Superior temporal gyrus (tissue), 1 donor: ENCODE data around the gene TBC1D23.
"Not testable (repeated sequence)": the region's sequence is repeated elsewhere in the genome, so short reads cannot be mapped to it uniquely, and the experiment has no call there.

ENCODE experiments used
- DNase-seq: peaks from one replicate; pipeline ENCODE4 v3.0.0-alpha.2; 2016; ENCODE audit errors: extremely low spot score

Gene TBC1D23

DNA sequence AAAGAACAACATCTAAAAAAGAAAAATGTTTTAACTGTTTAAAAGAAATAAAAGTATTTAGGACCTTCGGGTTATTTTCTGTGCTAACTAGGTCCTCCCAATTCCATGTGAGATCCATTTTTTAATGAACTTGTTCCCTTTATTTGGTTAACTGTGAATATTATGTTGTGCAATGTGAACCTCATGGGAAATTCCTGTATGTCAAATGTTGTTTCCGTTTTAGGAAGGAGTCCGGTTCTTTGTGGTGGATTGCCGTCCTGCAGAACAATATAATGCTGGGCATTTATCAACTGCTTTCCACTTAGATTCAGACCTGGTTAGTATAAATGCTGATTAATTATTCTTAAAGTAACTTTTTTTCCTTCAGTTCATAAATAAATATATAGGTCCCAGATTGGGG is 38.2 kb downstream of the TBC1D23 start:
- no peak for DNase-seq

DNA sequence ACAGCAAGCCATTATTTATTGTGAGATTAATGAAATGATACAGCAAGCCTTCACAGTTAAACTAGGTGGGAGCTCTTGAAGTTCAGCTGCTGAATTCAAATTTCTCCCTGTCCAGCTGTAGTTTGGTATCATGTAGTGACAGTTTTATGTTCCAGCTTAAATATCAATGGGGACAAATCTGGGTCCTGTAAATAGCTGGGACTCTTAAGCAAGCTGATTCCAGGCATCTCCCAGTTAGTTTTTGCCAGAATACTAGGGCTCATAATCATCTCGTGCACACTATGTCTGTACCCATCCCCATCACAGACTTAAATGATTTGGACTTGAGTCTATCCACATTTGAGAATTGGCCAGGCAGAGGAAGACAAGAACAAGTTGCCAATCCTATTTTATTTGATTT is 45.9 kb downstream of the TBC1D23 start:
- DNase-seq: no peak

DNA sequence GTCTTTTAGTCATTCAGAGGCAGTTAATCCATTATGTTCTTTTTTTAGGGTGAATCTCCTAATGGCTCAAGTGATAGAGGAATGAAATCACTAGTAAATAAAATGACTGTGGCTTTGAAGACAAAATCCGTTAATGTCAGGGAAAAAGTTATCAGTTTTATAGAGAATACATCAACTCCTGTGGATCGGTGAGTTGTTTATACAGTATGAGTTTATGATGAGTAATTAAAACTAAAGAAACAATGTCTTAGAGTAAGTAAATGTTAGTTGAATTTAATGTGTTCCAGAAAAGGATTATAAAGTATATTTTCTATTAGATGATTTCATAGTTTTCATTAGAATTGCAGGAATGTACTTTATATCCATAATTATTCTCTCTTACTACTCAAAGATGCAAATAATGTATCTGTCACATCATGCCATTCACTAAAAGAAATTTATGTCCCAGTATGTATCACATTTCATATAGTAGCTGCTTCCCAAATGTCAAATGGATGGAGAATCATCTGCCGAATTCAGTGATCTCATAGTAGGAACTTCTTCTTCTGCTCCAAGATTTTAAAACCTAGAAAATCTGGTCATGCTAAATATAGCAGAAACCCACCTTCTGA is 49.7 kb downstream of the TBC1D23 start:
- no peak for DNase-seq

DNA sequence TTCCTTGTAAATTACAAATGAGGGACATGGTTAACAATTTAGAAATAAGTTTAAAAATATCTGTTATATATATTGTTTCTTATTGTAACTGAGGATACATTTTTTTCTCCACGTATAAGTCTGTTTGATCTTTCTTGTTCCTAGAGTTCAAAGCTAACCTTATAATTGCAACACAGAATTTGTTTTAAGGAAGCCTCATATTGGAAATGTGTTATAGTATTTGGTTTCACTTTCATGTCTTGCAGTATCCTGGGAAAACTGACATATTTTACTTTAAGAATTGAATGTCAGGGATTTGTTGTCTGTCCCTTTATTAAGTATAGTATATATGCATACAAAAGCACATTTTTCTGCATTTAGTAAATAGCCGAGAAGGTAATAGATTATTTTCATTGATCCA is 50.2 kb downstream of the TBC1D23 start:
- peak; percentile 33 for DNase-seq

DNA sequence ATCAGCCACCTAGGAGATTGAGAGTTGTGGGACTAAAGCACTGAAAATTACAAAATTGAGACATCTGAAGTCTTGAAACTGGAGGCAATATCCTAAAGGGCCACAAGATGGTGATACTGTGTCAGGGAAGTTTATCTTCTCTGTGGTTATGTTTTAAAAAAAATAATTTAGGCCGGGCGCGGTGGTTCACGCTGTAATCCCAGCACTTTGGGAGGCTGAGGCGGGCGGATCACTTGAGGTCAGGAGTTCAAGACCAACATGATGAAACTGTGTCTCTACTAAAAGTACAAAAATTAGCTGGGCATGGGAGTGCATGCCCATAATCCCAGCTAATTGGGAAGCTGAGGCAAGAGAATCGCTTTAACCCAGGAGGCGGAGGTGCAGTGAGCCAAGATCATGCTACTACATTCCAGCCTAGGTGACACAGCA is 55.9 kb downstream of the TBC1D23 start:
- peak; percentile 71 for DNase-seq

DNA sequence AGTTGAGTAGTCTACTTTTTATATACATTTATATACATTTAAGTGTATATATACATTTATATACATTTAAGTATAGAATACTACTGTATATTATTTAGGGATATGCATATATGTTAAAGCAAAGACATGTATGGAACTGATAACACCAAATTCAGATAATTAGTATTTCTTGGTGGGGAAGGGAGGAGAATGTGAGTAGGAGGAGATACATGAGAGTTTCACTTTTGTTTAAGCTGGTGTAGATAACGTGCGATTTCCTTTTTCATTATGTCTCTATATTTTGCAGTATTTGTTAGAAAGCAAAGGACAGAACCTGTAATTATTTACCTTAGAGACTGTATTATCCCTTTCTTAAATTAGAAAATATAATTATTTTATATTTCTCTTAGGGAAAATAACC is 57.1 kb downstream of the TBC1D23 start:
- DNase-seq: no peak

DNA sequence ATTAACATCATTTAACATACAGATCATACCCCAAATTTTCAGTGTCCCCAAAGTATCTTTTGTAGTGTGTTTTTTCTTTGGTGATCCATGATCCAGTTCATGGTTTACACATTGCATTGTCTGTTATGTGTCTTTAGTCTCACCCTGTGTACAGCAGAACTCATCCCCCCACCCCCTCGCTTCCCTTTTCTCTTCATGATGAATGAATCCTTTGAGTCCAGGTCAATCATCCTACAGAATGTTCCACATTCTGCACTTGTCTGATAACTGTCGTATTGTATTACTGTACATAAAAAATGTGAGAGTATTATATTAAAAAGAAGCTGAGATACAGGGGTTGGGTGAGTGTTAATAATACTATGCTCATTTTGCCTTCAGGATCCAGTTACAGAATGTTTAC is 59.2 kb downstream of the TBC1D23 start:
- DNase-seq: no peak

DNA sequence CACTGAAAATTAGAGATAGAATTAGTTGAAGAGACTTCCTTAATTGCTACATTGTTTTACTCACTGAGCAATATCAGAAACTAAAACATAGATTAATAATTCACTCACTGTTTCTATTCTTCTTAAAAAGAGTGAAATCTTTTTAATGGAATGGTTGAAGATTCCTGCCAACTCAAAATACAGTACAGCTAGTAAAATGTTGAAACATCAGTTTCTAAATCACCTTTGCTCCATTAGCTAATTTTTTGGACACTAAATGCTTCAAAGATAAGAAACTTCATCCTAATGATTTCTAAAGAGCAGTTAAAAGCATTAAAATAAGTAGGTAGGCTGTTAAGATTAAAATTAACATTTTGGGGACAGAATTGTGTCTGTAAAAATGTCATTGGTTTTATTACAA is 63.3 kb downstream of the TBC1D23 start:
- DNase-seq: no peak

DNA sequence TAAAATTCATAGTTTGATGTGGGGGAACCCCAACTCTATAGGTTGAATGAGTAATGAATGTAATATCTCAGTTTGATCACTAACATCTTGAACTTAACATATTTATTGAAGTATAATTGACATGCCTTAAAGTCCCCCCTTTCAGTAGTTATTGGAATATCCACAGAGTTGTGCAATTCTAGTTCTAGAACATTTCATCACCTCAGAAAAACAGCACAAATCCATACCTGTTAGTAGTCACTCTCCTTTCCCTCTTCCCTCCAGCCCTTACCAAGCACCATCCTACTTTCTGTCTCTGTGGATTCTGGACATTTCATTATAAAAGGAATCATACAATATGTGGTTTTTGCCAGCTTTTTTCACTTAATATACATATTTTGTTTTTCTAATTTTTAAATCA is 65.0 kb downstream of the TBC1D23 start:
- no peak for DNase-seq

DNA sequence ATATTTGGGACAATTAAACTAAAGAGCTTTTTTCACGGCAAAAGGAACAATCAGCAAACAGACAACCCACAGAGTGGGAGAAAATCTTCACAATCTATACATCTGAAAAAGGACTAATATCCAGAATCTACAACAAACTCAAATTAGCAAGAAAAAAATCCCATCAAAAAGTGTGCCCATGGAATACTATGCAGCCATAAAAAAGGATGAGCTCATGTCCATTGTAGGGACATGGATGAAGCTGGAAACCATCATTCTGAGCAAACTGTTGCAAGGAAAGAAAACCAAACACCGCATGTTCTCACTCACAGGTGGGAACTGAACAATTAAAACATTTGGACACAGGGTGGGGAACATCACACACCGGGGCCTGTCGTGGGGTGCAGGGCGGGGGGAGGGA is 66.6 kb downstream of the TBC1D23 start:
- not testable (repeated sequence) for DNase-seq

DNA sequence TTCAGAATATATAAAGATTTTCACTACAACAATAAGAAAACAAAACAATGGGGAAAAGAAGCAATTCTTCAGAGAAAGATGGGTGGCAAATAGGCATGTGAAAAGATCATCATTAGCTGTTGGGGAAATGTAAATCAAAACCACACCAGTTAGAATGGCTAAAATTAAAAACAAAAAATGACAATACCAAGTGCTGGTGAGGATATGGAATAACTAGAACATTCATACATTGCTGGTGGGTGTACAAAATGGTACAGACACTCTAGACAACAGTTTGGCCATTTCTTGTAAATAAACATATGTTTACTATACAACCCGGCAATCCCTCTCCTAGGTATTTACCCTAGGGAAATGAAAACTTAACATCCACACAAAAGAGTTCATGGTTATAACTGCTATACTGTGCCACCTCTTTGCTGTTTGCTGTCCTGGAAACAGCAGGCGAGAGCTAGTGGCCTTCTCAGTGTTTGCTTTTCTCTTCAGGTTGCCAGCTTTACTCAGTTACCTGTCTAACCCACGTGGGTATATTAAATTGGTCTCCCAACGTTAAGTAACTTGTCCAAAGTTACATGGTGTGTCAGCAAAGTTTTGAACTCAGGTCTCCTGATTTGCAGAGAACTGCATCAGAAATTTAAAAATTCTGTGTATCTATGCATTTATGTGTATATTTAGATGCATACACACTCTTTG is 69.2 kb downstream of the TBC1D23 start:
- no peak for DNase-seq

DNA sequence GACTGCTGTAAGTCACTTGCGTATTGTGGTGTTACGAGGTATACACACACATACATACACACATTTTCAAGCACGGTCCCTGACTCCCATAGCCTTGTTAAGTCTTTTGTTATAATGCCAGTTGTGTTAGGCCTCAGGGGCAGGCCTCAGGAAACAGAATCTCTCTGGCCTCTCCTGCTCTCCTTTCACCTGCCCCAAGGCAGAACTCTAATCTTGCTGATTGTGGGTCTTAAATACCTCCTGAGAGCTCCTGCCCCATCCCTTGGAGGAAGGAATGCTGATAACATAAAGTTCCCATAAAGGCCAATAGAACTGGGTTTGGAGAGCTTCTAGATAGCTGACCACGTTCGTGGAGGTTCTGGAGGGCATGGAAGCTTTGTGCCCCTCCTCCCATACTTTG is 69.9 kb downstream of the TBC1D23 start:
- DNase-seq: no peak

DNA sequence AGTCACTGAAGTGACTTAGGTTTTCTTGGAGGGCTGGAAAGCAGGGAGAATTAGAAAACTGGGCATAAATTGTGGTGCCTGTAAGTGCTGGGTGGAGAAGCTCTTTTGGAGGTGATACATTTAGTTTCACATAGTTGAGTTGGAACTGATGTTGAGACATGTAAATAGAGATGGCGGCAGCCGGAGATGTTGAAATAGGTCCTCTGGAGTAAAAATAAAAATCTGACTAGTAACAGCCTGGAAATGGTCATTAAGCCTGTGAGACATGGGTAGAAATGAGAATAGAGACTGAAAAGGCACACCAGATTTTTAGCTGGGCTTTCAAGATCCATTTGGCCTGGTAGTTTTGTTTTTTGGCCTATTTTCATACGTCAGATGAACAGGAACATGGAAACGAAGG is 70.9 kb downstream of the TBC1D23 start:
- no peak for DNase-seq

DNA sequence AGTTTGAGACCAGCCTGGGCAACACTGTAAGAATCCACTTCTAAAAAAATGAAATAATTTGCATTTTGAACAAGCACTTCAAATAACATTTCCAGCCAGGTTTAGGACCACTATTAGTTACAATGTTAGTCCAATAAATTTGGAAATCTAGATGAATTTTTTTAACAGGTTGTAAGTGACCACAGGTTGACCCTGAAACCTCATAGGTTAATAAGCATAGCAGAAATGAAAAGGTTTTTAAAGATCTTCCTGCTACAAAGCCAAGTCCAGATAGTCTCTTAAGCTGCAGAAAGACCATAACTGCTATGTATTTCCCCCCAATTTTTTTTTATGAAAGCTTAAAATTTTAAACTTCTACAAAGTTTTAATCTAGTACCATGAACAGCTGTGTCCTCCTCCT is 72.3 kb downstream of the TBC1D23 start:
- DNase-seq: no peak

DNA sequence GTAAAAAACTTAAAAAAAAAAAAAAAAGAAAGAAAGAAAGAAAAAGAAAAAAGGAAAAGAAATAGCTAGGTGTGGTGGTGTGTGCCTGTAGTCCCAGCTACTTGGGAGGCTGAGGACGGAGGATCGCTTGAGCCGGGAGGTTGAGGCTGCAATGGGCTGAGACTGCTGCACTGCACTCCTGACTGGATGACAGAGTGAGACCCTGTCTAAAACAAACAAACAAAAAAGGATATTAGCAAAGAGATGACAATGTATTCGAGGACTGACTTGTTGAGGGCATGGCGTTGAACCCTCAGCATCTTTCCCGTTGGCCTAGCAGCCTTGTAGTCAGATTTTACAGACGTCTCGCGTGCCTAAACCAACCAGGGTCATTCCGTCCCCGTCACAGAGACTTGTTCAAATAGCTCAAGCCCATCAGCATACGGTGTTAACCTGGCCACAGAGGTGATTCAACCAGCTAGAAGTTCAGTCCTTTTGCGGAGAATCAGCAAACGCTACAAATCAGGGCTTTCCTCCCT is 73.2 kb downstream of the TBC1D23 start:
- DNase-seq: no peak

DNA sequence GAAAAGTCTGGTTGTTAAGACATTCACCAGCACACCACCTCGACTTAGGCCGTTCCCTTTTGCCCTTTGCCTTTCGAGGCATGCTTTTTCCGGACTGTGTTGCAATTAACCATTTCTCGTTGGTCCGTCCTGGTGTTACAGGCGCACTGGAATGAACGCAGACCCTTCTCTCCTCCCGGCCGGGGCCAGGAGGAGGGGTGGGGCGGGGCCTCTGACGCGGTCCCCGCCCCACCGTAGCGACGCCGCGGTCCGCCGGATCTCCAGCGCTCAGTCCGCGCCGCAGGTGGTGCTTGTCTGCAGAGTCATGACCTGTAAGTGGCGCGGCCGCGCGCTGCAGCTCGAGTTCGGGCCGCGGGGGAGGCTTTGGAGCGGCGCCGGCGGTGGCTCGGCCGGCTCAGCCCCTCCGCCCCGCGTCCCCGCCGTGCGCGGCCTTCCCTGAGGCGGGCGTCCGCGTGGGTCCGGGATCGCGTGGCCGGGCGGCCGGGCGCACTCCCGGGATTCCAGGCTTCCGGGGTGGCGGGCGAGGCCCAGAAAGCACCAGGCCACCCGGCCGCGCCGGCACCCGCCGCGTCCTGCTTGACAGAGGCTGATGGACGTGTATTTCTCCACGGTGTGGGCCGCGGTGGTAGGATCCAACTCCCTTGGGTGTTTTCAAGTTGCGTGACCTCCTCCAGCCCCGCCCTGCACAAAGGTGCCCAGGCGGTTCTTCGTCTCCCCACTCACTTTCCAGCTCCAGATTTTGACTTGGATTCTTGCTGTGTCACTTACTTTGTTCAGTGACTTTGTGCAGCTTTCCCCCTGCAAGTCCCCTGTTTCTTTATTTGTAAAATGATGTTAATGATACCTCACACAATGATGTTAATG is 73.9 kb downstream of the TBC1D23 start, which contains the start of gene NIT2:
TSS of gene NIT2 (plus strand) at position 270 of the 864 bp plus-strand sequence. CDS start at position 305, 35 bp downstream.
- DNase-seq: peak; percentile 75

DNA sequence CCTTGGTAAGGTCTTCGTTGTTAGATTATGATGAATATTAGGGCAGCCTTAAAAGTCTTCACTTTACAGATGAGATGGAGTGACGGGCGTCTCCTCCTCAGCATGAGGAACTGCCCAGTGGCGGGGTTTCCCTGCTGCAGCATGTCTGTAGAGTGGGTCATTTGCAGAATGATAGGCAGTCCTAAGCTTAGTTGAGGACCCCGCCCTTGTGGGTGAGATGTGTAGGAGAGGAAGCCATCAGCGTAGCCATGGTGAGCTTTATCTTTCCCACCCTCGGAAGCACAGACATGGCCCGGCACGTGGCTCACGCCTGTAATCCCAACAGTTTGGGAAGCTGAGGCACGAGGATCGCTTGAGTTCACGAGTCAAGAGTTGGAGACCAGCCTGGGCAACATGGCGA is 74.6 kb downstream of the TBC1D23 start:
- DNase-seq: no peak

DNA sequence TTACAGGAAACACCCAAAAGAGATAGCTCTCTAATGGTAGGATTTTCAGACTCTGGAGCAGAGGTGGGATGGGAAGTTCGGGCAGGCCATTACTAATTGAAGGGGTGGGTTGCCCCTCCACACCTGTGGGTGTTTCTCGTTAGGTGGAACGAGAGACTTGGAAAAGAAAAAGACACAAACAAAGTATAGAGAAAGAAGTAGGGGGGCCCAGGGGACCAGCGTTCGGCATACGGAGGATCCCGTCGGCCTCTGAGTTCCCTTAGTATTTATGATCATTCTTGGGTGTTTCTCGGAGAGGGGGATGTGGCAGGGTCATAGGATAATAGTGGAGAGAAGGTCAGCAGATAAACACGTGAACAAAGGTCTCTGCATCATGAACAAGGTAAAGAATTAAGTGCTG is 75.4 kb downstream of the TBC1D23 start:
- DNase-seq: not testable (repeated sequence)

DNA sequence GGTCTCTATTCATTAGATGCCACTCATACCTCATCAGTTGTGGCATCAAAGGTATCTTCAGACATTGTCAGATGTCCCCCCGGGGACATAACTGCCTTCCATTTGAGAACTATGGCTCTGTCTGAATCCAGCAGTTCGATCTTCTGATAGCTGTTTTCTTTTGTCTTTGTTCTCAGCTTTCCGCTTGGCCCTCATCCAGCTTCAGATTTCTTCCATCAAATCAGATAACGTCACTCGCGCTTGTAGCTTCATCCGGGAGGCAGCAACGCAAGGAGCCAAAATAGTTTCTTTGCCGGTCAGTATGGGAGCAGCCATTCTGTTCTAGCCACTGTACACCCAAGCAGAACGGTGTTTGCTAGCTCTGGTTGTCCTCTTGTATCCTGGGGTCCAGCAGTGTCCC is 78.1 kb downstream of the TBC1D23 start:
- DNase-seq: no peak

DNA sequence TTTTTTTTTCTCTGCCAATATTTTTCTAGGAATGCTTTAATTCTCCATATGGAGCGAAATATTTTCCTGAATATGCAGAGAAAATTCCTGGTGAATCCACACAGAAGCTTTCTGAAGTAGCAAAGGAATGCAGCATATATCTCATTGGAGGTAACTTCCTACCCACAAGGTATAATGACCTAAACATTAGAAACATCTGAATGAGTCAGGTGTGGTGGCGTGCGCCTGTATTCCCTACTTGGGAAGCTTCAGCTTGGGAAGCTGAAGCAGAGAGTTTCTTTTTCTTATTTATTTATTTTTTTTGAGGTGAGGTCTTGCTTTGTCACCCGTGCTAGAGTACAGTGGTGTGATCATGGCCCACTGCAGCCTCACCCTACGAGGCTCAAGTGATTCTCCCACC is 79.0 kb downstream of the TBC1D23 start:
- no peak for DNase-seq

DNA sequence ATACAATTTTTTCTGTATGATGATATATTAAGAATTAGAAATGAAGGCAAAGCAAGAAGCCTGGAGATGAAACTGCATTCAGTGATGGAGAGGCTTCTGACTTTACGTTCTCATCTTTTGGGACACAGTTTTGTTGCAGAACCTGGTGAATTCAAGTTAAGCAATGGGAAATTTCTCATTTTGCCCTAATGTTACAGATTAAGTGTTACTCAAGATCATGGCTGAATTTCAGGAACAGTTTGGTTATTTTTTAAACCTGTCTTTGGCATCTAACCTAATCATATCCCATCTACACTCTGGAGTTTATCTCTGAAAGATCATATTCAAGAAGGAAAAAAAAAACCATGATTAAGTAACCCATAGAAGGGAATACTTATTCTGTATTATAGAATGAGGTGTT is 79.7 kb downstream of the TBC1D23 start:
- no peak for DNase-seq

DNA sequence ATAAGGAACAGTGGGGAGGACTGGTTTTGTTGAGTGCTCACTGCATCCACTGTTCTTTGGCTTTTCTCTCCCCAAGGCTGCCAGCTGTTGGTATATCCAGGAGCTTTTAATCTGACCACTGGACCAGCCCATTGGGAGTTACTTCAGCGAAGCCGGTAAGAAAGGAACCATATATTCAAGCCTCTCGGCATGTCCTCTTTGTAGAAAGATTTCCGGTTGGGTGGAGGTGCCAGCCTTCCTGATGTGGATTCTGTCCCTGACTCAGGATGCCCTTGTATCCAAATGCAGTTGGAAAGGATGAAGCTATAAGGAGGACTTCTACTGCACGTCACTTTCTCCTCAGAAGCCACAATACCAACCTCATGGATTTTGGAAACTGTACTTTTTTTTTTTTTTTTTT is 87.9 kb downstream of the TBC1D23 start:
- DNase-seq: no peak
